Effector memory CD8-positive, alpha-beta T cell (primary cell): Measurements from ENCODE around the gene RAB6C.
A peak's percentile ranks its signal among the peaks of the same experiment; 100 is the strongest.
"Not testable (repeated sequence)": the region's sequence is repeated elsewhere in the genome, so short reads cannot be mapped to it uniquely, and the experiment has no call there.

Source experiments
- ATAC-seq: fragments of 150-1000 bp; cut with Tn5 transposase; replicated peaks from 2 replicates; pipeline ENCODE4 v1.10.0; 2021; ENCODE audit warnings: mild to moderate bottlenecking, moderate library complexity
- DNase-seq, 3 experiments: peaks; one replicate each; pipeline ENCODE4 v3.0.0; 2021
- H3K27ac Mint-ChIP-seq, 2 donors: one replicate each; pipeline ENCODE4 v1.8.0; 2022; ENCODE audit warnings: mild to moderate bottlenecking in 2 of 2, mixed read lengths in 2 of 2, moderate library complexity in 2 of 2
- H3K27me3 Mint-ChIP-seq, 2 donors: one replicate each; pipeline ENCODE4 v1.8.0; 2022; ENCODE audit warnings: mixed read lengths in 2 of 2
- H3K36me3 Mint-ChIP-seq: one replicate; pipeline ENCODE4 v1.8.0; 2022; ENCODE audit warnings: mild to moderate bottlenecking, moderate library complexity, mixed read lengths; ENCODE audit not compliant: insufficient read depth
- H3K4me1 Mint-ChIP-seq, 2 donors: one replicate each; pipeline ENCODE4 v1.8.0; 2022; ENCODE audit warnings: low read depth in 2 of 2, mixed read lengths in 2 of 2
- H3K4me3 Mint-ChIP-seq, 2 donors: one replicate each; pipeline ENCODE4 v1.8.0; 2022; ENCODE audit warnings: mild to moderate bottlenecking in 2 of 2, mixed read lengths in 2 of 2, moderate library complexity in 2 of 2
- H3K9me3 Mint-ChIP-seq, 2 donors: one replicate each; pipeline ENCODE4 v1.8.0; 2022; ENCODE audit warnings: mixed read lengths in 2 of 2
- total RNA-seq, 9 experiments: gene quantifications; one replicate each; lab custom pipeline; 2026; lab: John Stamatoyannopoulos, UW

Gene RAB6C
- 0 to 0.50 (median 0.07) reads per million in 9 experiments for total RNA-seq

DNA sequence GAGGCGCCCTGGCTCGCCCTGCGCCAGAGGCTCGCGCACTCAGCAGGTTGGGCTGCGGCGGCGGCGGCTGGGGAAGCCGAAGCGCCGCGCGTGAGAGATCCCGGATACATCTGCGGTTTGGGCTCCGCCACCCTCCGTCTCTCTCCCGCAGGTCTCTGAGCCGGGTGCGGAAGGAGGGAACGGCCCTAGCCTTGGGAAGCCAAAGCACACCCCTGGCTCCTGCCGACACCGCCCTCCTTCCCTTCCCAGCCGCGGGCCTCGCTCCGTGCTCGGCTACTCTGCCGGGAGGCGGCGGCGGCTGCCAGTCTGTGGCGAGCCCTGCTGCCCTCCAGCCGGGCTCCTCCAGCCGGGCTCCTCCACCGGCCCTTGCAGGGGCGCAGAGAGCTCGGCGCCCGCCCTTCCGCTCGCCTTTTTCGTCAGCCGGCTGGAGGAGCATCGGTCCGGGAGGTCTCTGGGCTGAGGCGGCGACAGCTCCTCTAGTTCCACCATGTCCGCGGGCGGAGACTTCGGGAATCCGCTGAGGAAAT is at the start of gene RAB6C:
Gene RAB6C (plus strand): TSS at position 38 of the 527 bp plus-strand sequence. CDS start 450 bp downstream, at position 488.
- H3K4me1 Mint-ChIP-seq, H3K9me3 Mint-ChIP-seq, H3K36me3 Mint-ChIP-seq, DNase-seq: not testable (repeated sequence)
- peak within 1 kb of the TSS; percentile 28 to 43 for H3K4me3 Mint-ChIP-seq
- ATAC-seq = peak; percentile 49
- peaks cover 32 to 65% of the 10 kb centered on the region in 2 donors for H3K27me3 Mint-ChIP-seq
- H3K27ac Mint-ChIP-seq = peak within 1 kb of the TSS in 1 of 2 donors; percentile 53

DNA sequence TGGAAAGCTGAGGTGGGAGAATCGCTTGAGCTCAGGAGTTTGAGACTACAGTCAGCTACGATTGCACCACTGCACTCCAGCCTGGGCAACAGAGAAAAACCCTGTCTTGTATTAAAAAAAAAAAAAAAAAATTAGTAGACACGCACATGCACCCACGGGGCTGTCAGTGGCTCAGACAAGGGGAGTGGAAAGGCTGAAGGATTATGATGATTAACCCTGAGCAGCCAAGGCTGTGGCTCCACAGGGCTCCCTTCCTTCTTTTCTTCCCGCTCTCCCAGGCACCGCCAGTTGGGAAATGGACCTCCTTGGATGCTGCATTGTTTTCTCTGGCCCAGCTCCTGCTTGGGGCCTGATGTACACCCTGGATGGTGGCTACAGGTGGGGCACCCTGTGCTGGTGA is 49.0 kb upstream of the RAB6C start:
- Mint-ChIP-seq H3K4me1 (no peaks in the 10 kb centered on the region), H3K9me3 (no peaks in the 10 kb centered on the region), H3K27ac (no peak overlapping the region), H3K27me3 (peaks cover 33 to 76% of the 10 kb centered on the region in 2 donors), H3K4me3 (no peak overlapping the region), H3K36me3 (peaks cover 4% of the 10 kb centered on the region)
- DNase-seq (no peak), ATAC-seq (no peak)

DNA sequence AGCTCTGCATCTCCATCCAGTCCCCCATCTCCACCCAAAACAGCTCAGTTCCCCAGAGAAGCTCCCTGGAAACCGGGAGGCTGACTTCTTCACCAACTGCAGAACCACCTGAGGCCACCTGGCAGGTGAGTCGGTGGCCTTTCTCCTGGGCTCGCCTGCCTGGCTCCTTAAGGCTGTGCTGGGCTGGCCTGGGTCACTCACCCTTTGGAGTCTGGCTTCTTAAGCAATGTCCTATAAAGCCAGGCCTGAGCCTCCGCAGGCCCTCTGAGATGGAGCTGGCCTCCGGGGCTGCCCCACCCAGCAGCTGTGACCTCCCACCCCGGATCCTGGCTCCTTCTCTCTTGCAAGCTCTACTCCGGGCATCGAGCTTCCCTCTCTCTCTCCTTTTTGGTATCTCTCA is 46.1 kb upstream of the RAB6C start:
- ATAC-seq, H3K4me3 Mint-ChIP-seq, H3K9me3 Mint-ChIP-seq, DNase-seq, H3K36me3 Mint-ChIP-seq, H3K27ac Mint-ChIP-seq, H3K4me1 Mint-ChIP-seq: not testable (repeated sequence)
- H3K27me3 Mint-ChIP-seq = peaks cover 17 to 65% of the 10 kb centered on the region in 2 donors

DNA sequence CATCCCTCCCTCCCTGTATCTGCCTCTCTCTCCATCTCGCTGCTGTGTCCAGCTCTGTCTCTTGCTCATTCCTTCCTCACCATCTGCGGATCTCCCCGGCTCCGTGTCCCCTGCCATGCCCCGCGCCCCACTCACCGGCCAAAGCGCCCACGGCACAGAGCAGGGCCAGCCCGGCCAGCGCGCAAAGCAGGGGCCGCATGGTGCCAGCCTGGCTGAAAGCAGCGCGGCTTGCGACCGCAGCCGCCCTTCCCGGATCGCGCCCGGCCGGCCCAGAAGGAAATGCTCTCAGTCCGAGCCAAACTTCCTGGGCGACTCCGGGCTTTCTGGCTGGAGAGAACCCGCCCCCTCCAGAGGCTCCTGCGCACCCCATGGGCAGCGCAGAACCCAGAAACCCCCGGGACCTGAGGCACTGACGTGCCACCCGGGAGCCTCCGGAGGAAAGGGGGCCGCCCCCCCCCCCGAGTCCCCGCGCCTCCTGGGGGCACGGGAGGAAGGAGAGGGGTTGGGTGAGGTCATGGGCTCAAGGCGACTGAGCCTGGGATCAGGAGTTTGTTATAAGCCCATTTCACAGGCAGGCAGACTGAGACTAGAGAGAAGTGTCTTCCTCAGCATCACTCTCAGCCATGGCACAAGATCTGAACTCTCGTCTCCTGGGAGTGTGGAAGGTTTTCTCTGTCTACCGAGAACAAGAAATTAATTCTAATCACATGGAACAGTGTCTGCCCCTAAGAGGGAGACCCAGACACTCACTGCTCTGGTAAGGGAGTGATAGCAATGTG is 45.2 kb upstream of the RAB6C start:
- H3K27ac Mint-ChIP-seq = no peak overlapping the region
- no peak for DNase-seq
- H3K4me3 Mint-ChIP-seq = no peak overlapping the region
- ATAC-seq = no peak
- H3K36me3 Mint-ChIP-seq = peaks cover 4% of the 10 kb centered on the region
- H3K27me3 Mint-ChIP-seq = peaks cover 24 to 68% of the 10 kb centered on the region in 2 donors
- no peaks in the 10 kb centered on the region for H3K4me1 Mint-ChIP-seq
- no peaks in the 10 kb centered on the region for H3K9me3 Mint-ChIP-seq

DNA sequence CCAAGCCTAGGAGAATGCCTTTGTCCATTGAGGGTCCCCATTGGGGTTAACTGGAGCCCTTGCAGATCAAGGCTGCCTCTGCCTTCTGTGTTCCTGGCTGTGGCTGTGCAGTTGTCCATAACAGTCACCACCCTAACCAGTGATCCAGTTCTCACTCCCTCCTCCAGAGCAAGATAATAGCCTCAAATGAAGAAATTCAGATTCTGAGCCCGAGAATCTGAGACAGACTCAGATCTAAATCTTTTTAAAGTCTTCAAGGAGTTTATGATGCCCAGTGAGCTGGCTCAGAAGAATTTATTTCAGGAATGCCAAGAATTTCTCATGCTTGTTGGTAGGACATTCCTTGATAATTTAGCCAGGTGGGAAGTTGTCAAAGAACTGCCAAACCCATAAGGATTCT is 44.3 kb upstream of the RAB6C start:
- no peak overlapping the region for H3K4me3 Mint-ChIP-seq
- no peaks in the 10 kb centered on the region for H3K4me1 Mint-ChIP-seq
- H3K36me3 Mint-ChIP-seq = peaks cover 4% of the 10 kb centered on the region
- H3K9me3 Mint-ChIP-seq = no peaks in the 10 kb centered on the region
- H3K27ac Mint-ChIP-seq = no peak overlapping the region
- ATAC-seq (no peak), DNase-seq (no peak)
- peaks cover 24 to 63% of the 10 kb centered on the region in 2 donors for H3K27me3 Mint-ChIP-seq

DNA sequence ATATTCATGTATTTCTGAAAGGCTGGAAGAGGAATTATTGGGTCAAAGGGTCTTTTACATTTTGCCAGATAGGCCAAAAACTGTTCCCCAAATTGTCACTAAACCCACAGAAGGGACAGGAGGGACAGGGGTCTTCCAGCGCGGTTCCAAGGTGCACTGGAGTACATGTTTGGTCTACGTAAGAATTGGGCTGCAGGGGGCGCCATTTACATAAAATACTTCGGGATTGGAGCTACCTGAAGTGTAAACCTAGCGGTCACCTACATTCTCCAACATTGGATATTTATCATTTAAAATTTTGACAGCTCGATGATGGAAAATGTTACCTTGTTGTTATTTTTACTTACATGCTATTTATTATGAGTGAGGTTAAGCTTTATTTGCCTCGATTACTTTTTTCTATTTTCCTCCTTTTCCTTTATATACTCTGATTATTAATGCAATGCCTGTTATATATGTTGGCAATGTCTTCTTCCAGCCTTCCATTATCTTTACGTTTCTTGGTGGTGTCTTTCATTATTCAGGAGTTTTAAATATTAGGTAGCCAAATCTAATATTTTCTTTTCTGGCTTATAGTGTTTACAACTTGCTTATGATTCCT is 43.0 kb upstream of the RAB6C start:
- Mint-ChIP-seq H3K27ac (no peak overlapping the region), H3K27me3 (peaks cover 24 to 63% of the 10 kb centered on the region in 2 donors), H3K4me3 (no peak overlapping the region), H3K4me1 (no peaks in the 10 kb centered on the region), H3K9me3 (no peaks in the 10 kb centered on the region), H3K36me3 (peaks cover 4% of the 10 kb centered on the region)
- ATAC-seq (no peak), DNase-seq (peak in 1 of 3 experiments; percentile 36)

DNA sequence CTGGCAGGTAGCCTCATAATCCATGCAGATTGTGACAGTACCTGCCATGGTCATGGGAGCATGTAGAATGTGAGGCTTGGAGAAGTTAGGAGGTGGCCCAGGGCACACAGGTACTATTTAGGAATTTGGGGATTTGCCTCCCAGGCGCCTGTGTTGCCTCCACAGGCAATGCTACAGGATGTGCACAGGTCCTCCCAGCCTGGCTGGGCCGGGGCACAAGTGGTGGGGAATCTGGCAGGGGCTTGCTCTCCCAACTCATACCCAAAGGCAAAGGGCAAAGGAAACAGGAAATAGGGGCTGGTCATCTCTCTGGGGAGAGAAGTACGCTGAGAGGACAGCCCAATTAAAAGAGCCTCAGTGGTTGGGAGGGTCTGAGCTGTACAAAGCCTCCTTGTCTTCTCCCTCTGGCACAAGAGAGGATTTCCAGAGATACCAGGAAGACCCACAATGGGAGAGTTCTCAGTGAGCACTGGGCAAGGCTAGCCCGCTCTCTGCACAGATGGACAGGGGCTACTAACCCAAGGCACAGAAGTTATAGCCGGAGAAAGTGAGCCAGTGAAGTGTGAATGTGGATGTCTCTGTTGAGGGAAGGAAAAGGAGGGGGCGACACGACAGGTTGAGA is 40.5 kb upstream of the RAB6C start:
- H3K27ac Mint-ChIP-seq, H3K4me3 Mint-ChIP-seq, ATAC-seq, H3K4me1 Mint-ChIP-seq, DNase-seq, H3K36me3 Mint-ChIP-seq, H3K9me3 Mint-ChIP-seq: not testable (repeated sequence)
- H3K27me3 Mint-ChIP-seq = peaks cover 12 to 46% of the 10 kb centered on the region in 2 donors

DNA sequence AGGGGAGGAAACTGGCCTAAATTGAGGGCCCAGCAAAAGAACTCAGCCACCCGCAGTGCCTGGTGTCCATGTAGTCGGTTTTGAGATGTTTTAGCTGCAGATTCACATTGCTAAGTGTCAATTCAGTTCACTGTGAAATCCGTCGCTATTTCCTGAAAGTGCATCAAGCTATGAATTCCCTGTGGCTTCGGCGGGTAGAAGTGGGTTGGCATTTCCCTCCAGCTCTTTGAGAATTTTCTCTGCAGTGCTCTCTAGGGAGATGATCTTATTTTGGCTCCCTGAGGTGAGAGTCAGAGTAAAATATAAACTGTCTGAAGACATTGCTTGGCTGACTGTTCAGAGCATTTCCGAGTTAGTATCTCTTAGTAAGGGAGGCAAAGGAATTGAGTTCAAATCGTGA is 36.0 kb upstream of the RAB6C start:
- not testable (repeated sequence) for DNase-seq, H3K4me1 Mint-ChIP-seq, ATAC-seq, H3K36me3 Mint-ChIP-seq, H3K4me3 Mint-ChIP-seq, H3K9me3 Mint-ChIP-seq, H3K27ac Mint-ChIP-seq
- peaks cover 21 to 28% of the 10 kb centered on the region in 2 donors for H3K27me3 Mint-ChIP-seq

DNA sequence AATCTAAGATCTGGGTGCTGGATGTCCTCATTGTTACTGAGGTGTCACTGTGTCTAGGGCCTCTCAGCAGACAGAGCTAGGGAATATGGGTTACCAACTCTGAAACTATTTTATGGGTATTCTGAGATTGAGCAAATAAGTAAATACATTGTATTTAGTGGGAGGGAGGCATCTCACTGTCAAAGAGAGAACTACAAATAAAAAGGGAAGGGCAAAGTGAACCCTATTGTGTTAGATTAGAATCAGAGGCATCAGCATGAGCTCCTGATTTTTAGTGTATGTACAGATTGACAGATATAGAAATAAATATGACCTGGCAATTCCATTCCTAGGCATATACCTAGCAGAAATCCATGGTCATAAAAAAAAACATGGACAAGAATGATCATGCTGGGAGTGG is 33.9 kb upstream of the RAB6C start:
- Mint-ChIP-seq H3K9me3 (no peaks in the 10 kb centered on the region), H3K27ac (no peak overlapping the region), H3K4me3 (no peak overlapping the region), H3K4me1 (no peaks in the 10 kb centered on the region), H3K36me3 (no peaks in the 10 kb centered on the region), H3K27me3 (peaks cover 14 to 19% of the 10 kb centered on the region in 2 donors)
- no peak for ATAC-seq
- DNase-seq = no peak

DNA sequence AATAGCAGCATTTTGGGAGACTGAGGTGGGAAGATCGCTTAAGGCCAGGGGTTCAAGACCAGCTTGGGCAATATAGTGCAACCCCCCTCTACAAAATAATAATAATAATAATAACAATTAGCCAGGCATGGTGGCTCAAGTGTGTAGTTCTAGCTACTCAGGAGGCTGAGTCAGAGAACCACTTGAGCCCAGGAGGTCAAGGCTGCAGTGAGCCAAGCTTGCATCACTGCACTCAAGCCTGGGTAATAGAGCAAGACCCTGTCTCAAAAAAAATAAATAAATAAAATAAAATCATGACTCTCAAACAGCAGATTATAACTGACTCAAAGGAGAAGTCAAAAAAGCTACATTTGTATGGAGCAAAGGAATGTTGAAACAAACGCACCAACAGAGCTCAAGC is 31.8 kb upstream of the RAB6C start:
- H3K27me3 Mint-ChIP-seq = peaks cover 14 to 19% of the 10 kb centered on the region in 2 donors
- not testable (repeated sequence) for H3K27ac Mint-ChIP-seq, H3K36me3 Mint-ChIP-seq, ATAC-seq, H3K4me3 Mint-ChIP-seq, DNase-seq, H3K4me1 Mint-ChIP-seq, H3K9me3 Mint-ChIP-seq

DNA sequence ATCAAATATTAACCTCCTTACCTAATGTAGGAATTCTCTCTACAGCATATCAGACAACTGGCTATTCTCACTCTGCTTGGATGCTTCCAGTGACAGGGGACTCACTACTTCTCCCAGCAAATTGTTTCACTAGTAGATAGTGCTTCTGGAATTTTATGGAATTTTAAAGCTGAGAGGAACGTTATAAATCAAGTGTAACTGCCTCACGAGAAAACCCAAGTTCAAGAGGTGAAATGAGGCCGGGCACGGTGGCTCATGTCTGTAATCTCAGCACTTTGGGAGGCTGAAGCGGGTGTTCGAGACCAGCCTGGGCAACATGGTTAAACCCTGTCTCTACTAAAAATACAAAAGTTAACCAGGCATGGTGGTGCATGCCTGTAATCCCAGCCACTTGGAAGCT is 23.3 kb upstream of the RAB6C start:
- not testable (repeated sequence) for DNase-seq, H3K27ac Mint-ChIP-seq, H3K9me3 Mint-ChIP-seq, H3K36me3 Mint-ChIP-seq, ATAC-seq, H3K4me1 Mint-ChIP-seq, H3K4me3 Mint-ChIP-seq
- peaks cover 17 to 41% of the 10 kb centered on the region in 2 donors for H3K27me3 Mint-ChIP-seq

DNA sequence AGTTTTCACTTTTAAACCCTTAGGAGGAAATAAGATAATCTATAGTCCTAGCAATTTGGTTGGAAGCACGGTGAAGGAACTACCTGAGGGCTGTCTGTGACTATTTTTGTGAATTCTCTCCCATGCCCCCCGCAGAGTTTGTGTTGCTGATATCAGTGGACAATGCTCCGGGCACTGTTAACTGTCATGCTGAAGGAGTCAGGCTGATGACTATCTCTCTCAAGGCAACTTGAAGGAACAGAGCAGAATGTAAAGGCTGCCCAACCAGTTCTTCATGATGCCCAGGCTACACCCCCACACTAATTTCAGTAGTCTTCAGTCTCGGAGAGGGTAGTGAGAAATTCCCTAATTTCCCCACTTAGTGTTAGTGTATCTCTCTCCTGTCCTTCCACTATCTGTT is 21.6 kb upstream of the RAB6C start:
- Mint-ChIP-seq H3K4me3 (no peak overlapping the region), H3K27me3 (peaks cover 17 to 41% of the 10 kb centered on the region in 2 donors), H3K36me3 (no peaks in the 10 kb centered on the region), H3K27ac (no peak overlapping the region), H3K9me3 (no peaks in the 10 kb centered on the region), H3K4me1 (no peaks in the 10 kb centered on the region)
- ATAC-seq = no peak
- no peak for DNase-seq

DNA sequence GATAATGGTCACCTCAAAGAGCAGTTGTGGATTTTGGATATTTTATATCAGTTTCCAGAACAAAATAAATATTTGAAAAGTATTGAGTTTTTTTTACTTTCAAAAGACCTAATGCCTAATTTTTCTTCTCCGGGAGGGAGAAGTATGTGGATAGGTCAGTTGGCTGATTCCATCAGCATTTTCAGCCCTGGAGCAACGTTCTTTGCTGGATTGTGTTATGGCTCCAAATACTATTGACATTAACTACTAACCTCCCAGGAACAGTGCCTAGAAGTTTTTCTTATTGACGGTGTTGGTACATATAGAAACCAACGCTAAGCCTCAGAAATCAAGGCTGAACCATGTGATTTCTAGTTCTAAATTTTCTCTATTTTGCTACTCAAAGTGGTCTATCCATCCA is 20.7 kb upstream of the RAB6C start:
- DNase-seq, H3K4me3 Mint-ChIP-seq, ATAC-seq, H3K4me1 Mint-ChIP-seq, H3K36me3 Mint-ChIP-seq, H3K27ac Mint-ChIP-seq, H3K9me3 Mint-ChIP-seq: not testable (repeated sequence)
- peaks cover 17 to 34% of the 10 kb centered on the region in 2 donors for H3K27me3 Mint-ChIP-seq
